Activated CD8-positive, alpha-beta memory T cell treated with anti-CD3 and anti-CD28 coated beads, Interleukin-2, amount 50 U/mL, for 4 hours (primary cell): ENCODE measurements around the gene ABI3BP.

Experiments
- DNase-seq: peaks from one replicate; pipeline ENCODE4 v3.0.0-alpha.2; 2020

ABI3BP gene

GRCh38 chr3:100941041-100941440 is 52.2 kb downstream of the ABI3BP start:
- no peak for DNase-seq

GRCh38 chr3:100936931-100937330 is 56.3 kb downstream of the ABI3BP start:
- DNase-seq, result no peak

GRCh38 chr3:100932491-100932890 is 60.7 kb downstream of the ABI3BP start:
- DNase-seq, result no peak

GRCh38 chr3:100928638-100929428 is 64.4 kb downstream of the ABI3BP start:
- no peak for DNase-seq

GRCh38 chr3:100927775-100928174 is 65.4 kb downstream of the ABI3BP start:
- DNase-seq, result no peak

- DNase-seq, result no peak
Measured at GRCh38 chr3:100915706-100916495, 77.3 kb downstream of the ABI3BP start.

GRCh38 chr3:100913870-100914648 is 79.2 kb downstream of the ABI3BP start:
- DNase-seq, result no peak

- no peak for DNase-seq
Measured at GRCh38 chr3:100912976-100913545, 80.2 kb downstream of the ABI3BP start.

GRCh38 chr3:100912571-100912970 is 80.7 kb downstream of the ABI3BP start:
- no peak for DNase-seq

GRCh38 chr3:100911956-100912355 is 81.3 kb downstream of the ABI3BP start:
- DNase-seq, result no peak

GRCh38 chr3:100910986-100911385 is 82.2 kb downstream of the ABI3BP start:
- no peak for DNase-seq

GRCh38 chr3:100902572-100902971 is 90.6 kb downstream of the ABI3BP start:
- no peak for DNase-seq

- no peak for DNase-seq
Measured at GRCh38 chr3:100900671-100901335, 92.4 kb downstream of the ABI3BP start.

GRCh38 chr3:100899440-100900091 is 93.7 kb downstream of the ABI3BP start:
- DNase-seq, result no peak

- DNase-seq, result no peak
Measured at GRCh38 chr3:100898681-100899080, 94.5 kb downstream of the ABI3BP start.

GRCh38 chr3:100896994-100897393 is 96.2 kb downstream of the ABI3BP start:
- DNase-seq, result no peak

GRCh38 chr3:100893590-100893989 is 99.6 kb downstream of the ABI3BP start:
- no peak for DNase-seq

GRCh38 chr3:100893108-100893507 is 100.1 kb downstream of the ABI3BP start:
- no peak for DNase-seq

- no peak for DNase-seq
Measured at GRCh38 chr3:100891827-100892226, 101.4 kb downstream of the ABI3BP start.

- DNase-seq, result no peak
Measured at GRCh38 chr3:100891033-100891432, 102.2 kb downstream of the ABI3BP start.

- DNase-seq, result no peak
Measured at GRCh38 chr3:100888881-100889280, 104.3 kb downstream of the ABI3BP start.

- DNase-seq, result no peak
Measured at GRCh38 chr3:100882571-100882984, 110.6 kb downstream of the ABI3BP start.
